Fibroblast of lung (primary cell): ENCODE measurements around the gene PDLIM3. TPM values are rescaled to one million over a fixed set of nuclear protein-coding genes. Genes with fewer than 3 reads are reported as not detected.
A peak's percentile ranks its signal among the peaks of the same experiment; 100 is the strongest.

Experiments
- DNase-seq, 2 donors: peaks; one replicate each; pipeline versions ENCODE4 v3.0.0 to v3.0.0-alpha.2; 2010; ENCODE audit warnings: low read depth in 2 of 2
- H2AFZ ChIP-seq: 2 replicates; pipeline ENCODE4 v1.5.1; 2012; ENCODE audit warnings: low read length, control low read depth, inconsistent platforms
- H3K27ac ChIP-seq: 2 replicates; pipeline ENCODE4 v1.5.1; 2011; ENCODE audit warnings: low read length, control low read depth; ENCODE audit not compliant: insufficient read depth
- H3K27me3 ChIP-seq: 2 replicates; pipeline ENCODE4 v1.5.1; 2011; ENCODE audit warnings: mild to moderate bottlenecking, low read length; ENCODE audit not compliant: control insufficient read depth, insufficient read depth
- H3K36me3 ChIP-seq: 2 replicates; pipeline ENCODE4 v1.5.1; 2011; ENCODE audit warnings: low read length; ENCODE audit not compliant: control insufficient read depth, insufficient read depth
- H3K4me1 ChIP-seq: 2 replicates; pipeline ENCODE4 v1.5.1; 2011; ENCODE audit warnings: low read length; ENCODE audit not compliant: control insufficient read depth, insufficient read depth; ENCODE audit errors: extremely low read depth
- H3K4me2 ChIP-seq: 2 replicates; pipeline ENCODE4 v1.5.1; 2011; ENCODE audit warnings: low read length, control low read depth; ENCODE audit not compliant: insufficient read depth; ENCODE audit errors: extremely low read depth
- H3K4me3 ChIP-seq, 4 experiments: fragments of 200-600 bp in 1 of 4; sonication (generic) in 1 of 4; replicated peaks in 1 of 4; 2 replicates each; pipeline ENCODE4 v1.5.1; 2011 to 2016; ENCODE audit warnings: low read length in 4 of 4, low read depth in 3 of 4, mild to moderate bottlenecking in 3 of 4, control low read depth in 2 of 4, inconsistent platforms in 1 of 4, mixed read lengths in 1 of 4; ENCODE audit not compliant: insufficient read depth in 1 of 4; ENCODE audit errors: control extremely low read depth in 1 of 4
- H3K79me2 ChIP-seq: 2 replicates; pipeline ENCODE4 v1.5.1; 2012; ENCODE audit warnings: mild to moderate bottlenecking, low read length, inconsistent platforms; ENCODE audit not compliant: control insufficient read depth, insufficient read depth
- H3K9ac ChIP-seq: 2 replicates; pipeline ENCODE4 v1.5.1; 2011; ENCODE audit warnings: mild to moderate bottlenecking, low read length, control low read depth; ENCODE audit not compliant: insufficient read depth
- H3K9me3 ChIP-seq: 2 replicates; pipeline ENCODE4 v1.5.1; 2012; ENCODE audit warnings: low read depth, low read length; ENCODE audit not compliant: control insufficient read depth, insufficient read depth
- H4K20me1 ChIP-seq: 2 replicates; pipeline ENCODE4 v1.5.1; 2011; ENCODE audit warnings: low read length; ENCODE audit not compliant: control insufficient read depth, insufficient read depth; ENCODE audit errors: extremely low read depth
- CTCF ChIP-seq, 2 donors: IDR thresholded peaks in 1 of 2; conservative IDR thresholded peaks in 1 of 2; 1 replicate in 1 of 2; 2 replicates in 1 of 2; pipeline ENCODE4 v1.5.1; 2011 to 2012; ENCODE audit warnings: low read length in 2 of 2, control low read depth in 1 of 2, inconsistent platforms in 1 of 2, low read depth in 1 of 2, mild to moderate bottlenecking in 1 of 2
- EZH2 ChIP-seq: IDR thresholded peaks from 2 replicates; pipeline ENCODE4 v1.5.1; 2012; ENCODE audit warnings: low read length, control low read depth, mild to moderate bottlenecking; ENCODE audit errors: missing control alignments
- polyA plus RNA-seq, 2 donors: library from polyadenylated mRNA; depleted of rRNA in 1 of 2; stranded (reverse) in 1 of 2; unstranded in 1 of 2; fragments of >200 nt; gene quantifications; 2 replicates each; pipeline ENCODE4 v1.2.1, GENCODE V29; 2011 to 2012; ENCODE audit warnings: missing spikeins in 1 of 2
- total RNA-seq: library from RNA; depleted of rRNA; stranded (reverse); fragments of >200 nt; gene quantifications from 2 replicates; pipeline ENCODE4 v1.2.1, GENCODE V29; 2014

The PDLIM3 gene
- total and polyA plus RNA-seq, 2 donors (not counting 1 experiment from before 2014, with no cell fraction given) = 8.7 to 20.8 TPM

GRCh38 chr4:185504098-185505047 lies 30.9 kb downstream of the PDLIM3 start:
- peak overlapping the region; percentile 85 for H2AFZ ChIP-seq
- H3K79me2 ChIP-seq = no peaks in the 10 kb centered on the region
- peak in 1 of 2 donors; percentile 96 for DNase-seq
- H4K20me1 ChIP-seq = no peaks in the 10 kb centered on the region
- H3K4me1 ChIP-seq = peaks cover 5% of the 10 kb centered on the region
- TF ChIP-seq EZH2 (no peak), CTCF (conservative IDR thresholded peaks at IDR 0.05 in 1 of 2, IDR thresholded peaks at IDR 0.05 in 1 of 2; ENCODE audit: low read depth in 1 of 2, low read length in 2 of 2) (no peak)
- H3K27ac ChIP-seq = peak overlapping the region; percentile 64
- H3K4me3 ChIP-seq = peak overlapping the region; percentile 53 to 66 (median 57)
- H3K9ac ChIP-seq = no peak overlapping the region
- H3K27me3 ChIP-seq = no peaks in the 10 kb centered on the region
- peak overlapping the region; percentile 81 for H3K4me2 ChIP-seq
- H3K9me3 ChIP-seq = no peaks in the 10 kb centered on the region
- no peaks in the 10 kb centered on the region for H3K36me3 ChIP-seq

GRCh38 chr4:185502386-185502785 lies 32.9 kb downstream of the PDLIM3 start:
- no peak overlapping the region for H3K4me2 ChIP-seq
- peaks cover 5% of the 10 kb centered on the region for H3K4me1 ChIP-seq
- no peaks in the 10 kb centered on the region for H3K9me3 ChIP-seq
- H3K36me3 ChIP-seq = no peaks in the 10 kb centered on the region
- H3K27ac ChIP-seq = no peak overlapping the region
- no peak for DNase-seq
- no peaks in the 10 kb centered on the region for H3K79me2 ChIP-seq
- H3K4me3 ChIP-seq = no peak overlapping the region
- no peaks in the 10 kb centered on the region for H3K27me3 ChIP-seq
- no peaks in the 10 kb centered on the region for H4K20me1 ChIP-seq
- TF ChIP-seq CTCF (conservative IDR thresholded peaks at IDR 0.05 in 1 of 2, IDR thresholded peaks at IDR 0.05 in 1 of 2; ENCODE audit: low read depth in 1 of 2, low read length in 2 of 2) (no peak), EZH2 (no peak)
- no peak overlapping the region for H3K9ac ChIP-seq
- H2AFZ ChIP-seq = no peak overlapping the region

- no peak for DNase-seq
- H3K36me3 ChIP-seq = no peaks in the 10 kb centered on the region
- no peak overlapping the region for H3K9ac ChIP-seq
- no peak overlapping the region for H3K4me2 ChIP-seq
- H3K4me1 ChIP-seq = peaks cover 5% of the 10 kb centered on the region
- H2AFZ ChIP-seq = no peak overlapping the region
- H3K27ac ChIP-seq = no peak overlapping the region
- no peaks in the 10 kb centered on the region for H3K9me3 ChIP-seq
- no peak overlapping the region for H3K4me3 ChIP-seq
- no peaks in the 10 kb centered on the region for H3K79me2 ChIP-seq
- TF ChIP-seq CTCF (conservative IDR thresholded peaks at IDR 0.05 in 1 of 2, IDR thresholded peaks at IDR 0.05 in 1 of 2; ENCODE audit: low read depth in 1 of 2, low read length in 2 of 2) (no peak), EZH2 (no peak)
- H4K20me1 ChIP-seq = no peaks in the 10 kb centered on the region
- no peaks in the 10 kb centered on the region for H3K27me3 ChIP-seq
These were observed 34.7 kb downstream of the PDLIM3 start for GRCh38 chr4:185500576-185500975.
